Hepatocyte (in vitro differentiated cells): ENCODE data around the gene KIAA0753. TPM values are rescaled to one million over a fixed set of nuclear protein-coding genes. Genes with fewer than 3 reads are reported as not detected.

Experiments
- DNase-seq: peaks from one replicate; pipeline ENCODE4 v3.0.0-alpha.2; 2016; ENCODE audit warnings: low spot score
- H2AFZ ChIP-seq: fragments of 200-600 bp; sonication (generic); 2 replicates; pipeline ENCODE4 v1.6.0; 2016; ENCODE audit warnings: antibody characterized with exemption, mild to moderate bottlenecking
- H3K27ac ChIP-seq: fragments of 200-600 bp; sonication (generic); 2 replicates; pipeline ENCODE4 v1.5.1; 2016; ENCODE audit warnings: mild to moderate bottlenecking
- H3K27me3 ChIP-seq: fragments of 200-600 bp; sonication (generic); 2 replicates; pipeline ENCODE4 v1.6.1; 2016
- H3K36me3 ChIP-seq: fragments of 200-600 bp; sonication (generic); replicated peaks from 2 replicates; pipeline ENCODE4 v1.5.1; 2016; ENCODE audit warnings: low read depth; ENCODE audit not compliant: insufficient read depth
- H3K4me1 ChIP-seq: fragments of 200-600 bp; sonication (generic); 2 replicates; pipeline ENCODE4 v1.5.1; 2016; ENCODE audit warnings: mild to moderate bottlenecking, moderate library complexity; ENCODE audit not compliant: insufficient read depth
- H3K4me2 ChIP-seq: fragments of 200-600 bp; sonication (generic); 2 replicates; pipeline ENCODE4 v1.6.0; 2016
- H3K4me3 ChIP-seq: fragments of 200-600 bp; sonication (generic); 2 replicates; pipeline ENCODE4 v1.5.1; 2016; ENCODE audit warnings: mild to moderate bottlenecking
- H3K79me2 ChIP-seq: fragments of 200-600 bp; sonication (generic); 2 replicates; pipeline ENCODE4 v1.6.0; 2017; ENCODE audit warnings: mild to moderate bottlenecking
- H3K9me2 ChIP-seq: fragments of 200-600 bp; sonication (generic); replicated peaks from 2 replicates; pipeline ENCODE4 v1.6.0; 2017; ENCODE audit warnings: mild to moderate bottlenecking; ENCODE audit not compliant: insufficient read depth
- H3K9me3 ChIP-seq: fragments of 200-600 bp; sonication (generic); 2 replicates; pipeline ENCODE4 v1.5.1; 2016; ENCODE audit warnings: low read depth, mild to moderate bottlenecking
- H4K20me1 ChIP-seq: fragments of 200-600 bp; sonication (generic); 2 replicates; pipeline ENCODE4 v1.6.0; 2016; ENCODE audit warnings: mild to moderate bottlenecking; ENCODE audit not compliant: insufficient read depth, poor library complexity, severe bottlenecking
- CTCF ChIP-seq: fragments of 200-600 bp; sonication (generic); IDR thresholded peaks from 2 replicates; pipeline ENCODE4 v1.5.1; 2016; ENCODE audit warnings: antibody characterized with exemption, mild to moderate bottlenecking; ENCODE audit not compliant: poor library complexity
- EZH2 ChIP-seq: fragments of 200-600 bp; sonication (generic); IDR thresholded peaks from 2 replicates; pipeline ENCODE4 v1.6.1; 2016; ENCODE audit warnings: antibody characterized with exemption, mild to moderate bottlenecking, borderline replicate concordance
- EZH2phosphoT487 ChIP-seq: fragments of 200-600 bp; sonication (generic); IDR thresholded peaks from one replicate; pipeline ENCODE4 v1.6.1; 2018; ENCODE audit warnings: antibody characterized with exemption, mild to moderate bottlenecking, low read depth, moderate library complexity; ENCODE audit not compliant: unreplicated experiment, severe bottlenecking
- WGBS: methylation state at CpG from one replicate; pipeline ENCODE4 v1.1.6; 2016; ENCODE audit warnings: low lambda C conversion rate; ENCODE audit errors: missing lambda C conversion rate; 5-methylcytosine and 5-hydroxymethylcytosine counted together
- polyA plus RNA-seq: library from polyadenylated mRNA; unstranded; fragments of >200 nt; fragmentation: Nextera tagmentation; extraction: Ambion mirVana; gene quantifications from 2 replicates; pipeline ENCODE4 v1.2.1, GENCODE V29; 2016
- total RNA-seq: library from RNA; depleted of rRNA; stranded (reverse); fragments of >200 nt; gene quantifications from 2 replicates; pipeline ENCODE4 v1.2.3, GENCODE V29; 2014

KIAA0753 gene
- total and polyA plus RNA-seq, 2 experiments from 2014 or later, result 6.0 to 12.0 TPM

- Histone ChIP-seq H3K36me3 (no peaks in the 10 kb centered on the region), H3K4me2 (no peak overlapping the region), H3K27me3 (no peaks in the 10 kb centered on the region), H3K27ac (no peak overlapping the region), H3K9me3 (no peaks in the 10 kb centered on the region), H2AFZ (no peak overlapping the region), H3K9me2 (no peaks in the 10 kb centered on the region), H3K4me3 (no peak overlapping the region), H4K20me1 (no peaks in the 10 kb centered on the region), H3K79me2 (no peaks in the 10 kb centered on the region), H3K4me1 (no peaks in the 10 kb centered on the region)
- DNase-seq, result no peak
- 93% methylated on average over 4 of the region's 4 CpGs for WGBS
- TF ChIP-seq EZH2phosphoT487, result no peak
- no peak for TF ChIP-seq CTCF
- TF ChIP-seq EZH2, result no peak
These were observed 97.9 kb downstream of the KIAA0753 start for GRCh38 chr17:6542577-6542976.

DNA sequence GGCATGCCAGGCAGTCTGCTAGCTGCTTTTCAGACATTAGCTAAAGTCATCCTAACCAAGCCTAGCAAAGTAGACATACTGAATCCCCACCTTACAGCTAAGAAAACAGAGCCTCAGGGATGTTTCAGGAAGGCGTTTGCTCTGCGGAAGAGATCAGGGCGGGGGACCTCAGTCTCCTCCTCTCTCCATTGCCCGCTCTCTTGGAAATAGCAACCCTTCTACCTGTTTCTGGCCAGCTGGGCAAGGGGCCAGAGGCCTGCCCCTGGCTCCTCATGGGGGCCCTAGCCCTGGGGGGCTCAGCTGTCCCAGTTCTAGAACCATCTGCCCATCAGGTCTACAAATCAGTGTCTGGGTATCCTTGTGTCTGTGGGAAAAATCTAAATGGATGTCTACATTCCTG lies 98.6 kb downstream of the KIAA0753 start:
- H3K79me2 ChIP-seq, result no peaks in the 10 kb centered on the region
- H3K4me1 ChIP-seq, result no peaks in the 10 kb centered on the region
- no peaks in the 10 kb centered on the region for H3K9me2 ChIP-seq
- no peaks in the 10 kb centered on the region for H3K27me3 ChIP-seq
- H4K20me1 ChIP-seq, result no peaks in the 10 kb centered on the region
- H3K4me3 ChIP-seq, result no peak overlapping the region
- DNase-seq, result no peak
- no peaks in the 10 kb centered on the region for H3K36me3 ChIP-seq
- no peak for TF ChIP-seq EZH2
- no peak for TF ChIP-seq EZH2phosphoT487
- TF ChIP-seq CTCF, result no peak
- no peak overlapping the region for H3K27ac ChIP-seq
- no peaks in the 10 kb centered on the region for H3K9me3 ChIP-seq
- no peak overlapping the region for H2AFZ ChIP-seq
- H3K4me2 ChIP-seq, result no peak overlapping the region
- WGBS, result 87% methylated on average over 4 of the region's 4 CpGs

GRCh38 chr17:6539871-6540270 lies 100.6 kb downstream of the KIAA0753 start:
- Histone ChIP-seq H3K36me3 (no peaks in the 10 kb centered on the region), H3K27ac (no peak overlapping the region), H3K4me2 (no peak overlapping the region), H3K9me3 (no peaks in the 10 kb centered on the region), H3K4me3 (no peak overlapping the region), H3K9me2 (no peaks in the 10 kb centered on the region), H3K79me2 (no peaks in the 10 kb centered on the region), H2AFZ (no peak overlapping the region), H3K4me1 (no peaks in the 10 kb centered on the region), H3K27me3 (no peaks in the 10 kb centered on the region), H4K20me1 (no peaks in the 10 kb centered on the region)
- DNase-seq, result no peak
- TF ChIP-seq CTCF (no peak), EZH2 (no peak), EZH2phosphoT487 (no peak)
- WGBS, result 55% methylated on average over 3 of the region's 3 CpGs

GRCh38 chr17:6536566-6537065 lies 103.9 kb downstream of the KIAA0753 start:
- Histone ChIP-seq H2AFZ (no peak overlapping the region), H3K4me3 (no peak overlapping the region), H3K4me1 (no peaks in the 10 kb centered on the region), H4K20me1 (no peaks in the 10 kb centered on the region), H3K9me2 (no peaks in the 10 kb centered on the region), H3K27me3 (no peaks in the 10 kb centered on the region), H3K4me2 (no peak overlapping the region), H3K27ac (no peak overlapping the region), H3K79me2 (no peaks in the 10 kb centered on the region), H3K36me3 (no peaks in the 10 kb centered on the region), H3K9me3 (no peaks in the 10 kb centered on the region)
- WGBS, result 92% methylated on average over 10 of the region's 10 CpGs
- DNase-seq, result no peak
- TF ChIP-seq EZH2, result no peak
- TF ChIP-seq CTCF, result no peak
- TF ChIP-seq EZH2phosphoT487, result no peak
